ENCODE results near the gene MBD4.
"Not testable (repeated sequence)": the region's sequence is repeated elsewhere in the genome, so short reads cannot be mapped to it uniquely, and the experiment has no call there.

The MBD4 gene

DNA sequence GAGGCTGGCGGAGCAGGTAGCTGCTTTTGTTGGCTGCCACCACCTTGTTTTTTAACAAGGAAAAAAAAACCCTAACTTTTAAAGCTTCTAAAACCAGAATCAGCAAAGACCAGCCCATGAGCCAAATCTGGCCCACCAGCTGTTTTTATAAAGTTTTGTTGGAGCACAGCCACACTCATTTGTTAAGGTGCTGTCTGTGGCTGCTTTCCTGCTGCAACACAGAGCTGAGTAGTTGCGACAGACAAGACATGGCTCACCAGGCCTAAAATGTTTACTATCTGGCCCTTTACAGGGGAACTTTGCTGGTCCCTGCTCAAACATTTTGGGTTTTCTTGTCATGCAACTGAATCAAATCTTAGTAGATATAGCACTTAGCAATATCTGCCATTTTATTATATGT is 30.2 kb downstream of the MBD4 start:
- DNase-seq (ENCODE audit: low read depth, low spot score): no peak

DNA sequence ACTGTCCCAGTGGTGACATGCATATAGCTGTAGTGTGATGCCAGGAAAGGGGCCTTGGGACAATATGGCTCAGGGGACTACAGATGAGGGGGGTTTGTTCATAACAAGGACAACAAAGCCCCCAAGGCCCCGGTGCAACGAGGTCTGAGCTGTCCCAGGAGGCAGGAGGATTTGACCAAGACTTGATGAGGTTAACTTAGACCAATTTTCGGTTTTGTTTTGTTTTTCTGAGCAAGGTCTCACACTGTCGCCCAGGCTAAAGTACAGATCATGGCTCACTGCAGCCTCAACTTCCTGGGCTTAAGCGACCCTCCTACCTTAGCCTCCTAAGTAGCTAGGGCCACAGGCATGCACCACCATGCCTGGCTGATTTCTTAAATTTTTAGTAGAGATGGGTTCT is 35.1 kb downstream of the MBD4 start:
- no peak for DNase-seq (ENCODE audit: low read depth, low spot score)

DNA sequence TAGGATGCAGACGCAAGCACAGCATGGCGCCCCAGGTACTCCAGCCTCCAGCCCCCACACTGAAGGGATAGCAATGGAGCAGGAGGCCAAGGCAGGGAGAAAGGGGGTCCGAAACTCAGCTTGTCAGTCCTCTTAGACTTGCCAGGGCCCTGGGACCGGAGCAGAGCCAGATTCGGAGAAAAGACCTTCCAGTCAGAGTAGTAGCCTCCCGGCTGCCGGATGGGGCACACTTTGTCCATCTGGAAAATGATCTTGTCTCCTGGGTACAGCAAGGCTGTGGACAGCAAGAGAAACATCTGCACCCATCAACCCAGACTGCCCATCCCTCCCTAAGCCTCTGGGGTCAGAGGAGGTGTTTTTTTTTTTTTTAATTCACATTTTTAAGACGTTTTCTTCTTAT is 35.6 kb downstream of the MBD4 start:
- no peak for DNase-seq (ENCODE audit: low read depth, low spot score)

DNA sequence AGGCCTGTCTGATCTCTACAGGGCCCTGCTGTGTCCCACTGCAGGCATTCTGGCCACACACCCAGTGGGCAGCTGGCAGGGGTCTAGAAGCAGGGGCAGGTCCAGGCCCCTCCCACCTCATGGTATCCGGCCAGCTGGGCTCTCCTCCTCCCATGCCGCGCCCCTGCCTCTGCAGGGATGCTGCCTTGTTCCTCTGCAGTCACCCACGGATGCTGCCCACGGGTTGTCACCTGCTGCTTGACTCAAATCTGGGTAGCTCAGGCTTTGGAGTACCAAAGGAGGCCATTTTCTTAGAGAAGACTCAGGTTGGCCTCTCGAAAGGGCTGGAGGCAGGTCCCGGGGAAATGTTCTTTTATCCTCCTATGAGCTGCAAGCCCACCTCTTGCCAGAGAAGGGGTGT is 36.3 kb downstream of the MBD4 start:
- DNase-seq (ENCODE audit: low read depth, low spot score): no peak

DNA sequence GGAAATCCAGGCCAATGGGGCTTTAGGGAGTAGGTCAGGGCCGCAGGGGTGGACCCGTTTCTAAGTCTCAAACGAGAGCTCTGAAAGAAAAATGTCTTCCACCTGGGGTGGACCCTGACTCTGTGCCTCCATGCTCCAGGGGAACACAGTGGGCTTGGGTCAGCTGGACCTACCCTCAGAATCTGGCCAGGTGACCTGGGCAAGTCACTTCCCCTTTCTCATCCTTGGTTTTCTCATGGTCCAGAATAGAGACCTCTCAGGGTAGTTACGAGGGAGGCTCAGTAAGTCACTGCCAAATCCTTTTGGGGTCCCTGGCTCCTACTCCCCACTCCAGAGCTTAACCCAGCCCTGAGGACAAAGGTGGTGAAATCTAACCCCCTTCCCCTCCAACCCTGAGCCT is 37.1 kb downstream of the MBD4 start:
- DNase-seq (ENCODE audit: low read depth, low spot score): no peak

DNA sequence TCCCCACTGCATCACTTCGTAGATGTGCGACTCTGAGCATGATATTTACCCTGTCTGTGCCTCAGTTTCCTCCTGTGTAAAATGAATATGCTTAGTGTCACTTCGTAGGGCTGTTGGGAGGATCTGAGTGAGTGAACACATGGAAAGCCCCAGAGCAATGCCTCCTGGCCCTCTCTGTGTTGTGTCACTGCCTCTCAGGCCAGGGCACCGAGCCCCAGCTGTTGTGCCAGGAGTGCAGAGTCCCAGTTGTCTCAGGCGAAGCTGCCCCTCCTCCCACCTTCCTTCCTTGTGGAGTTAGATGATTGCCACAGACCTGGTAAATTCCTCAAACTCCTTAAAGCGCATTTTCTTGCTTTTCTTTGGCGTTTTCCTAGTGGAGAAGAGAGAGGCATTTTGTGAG is 37.5 kb downstream of the MBD4 start:
- no peak for DNase-seq (ENCODE audit: low read depth, low spot score)

DNA sequence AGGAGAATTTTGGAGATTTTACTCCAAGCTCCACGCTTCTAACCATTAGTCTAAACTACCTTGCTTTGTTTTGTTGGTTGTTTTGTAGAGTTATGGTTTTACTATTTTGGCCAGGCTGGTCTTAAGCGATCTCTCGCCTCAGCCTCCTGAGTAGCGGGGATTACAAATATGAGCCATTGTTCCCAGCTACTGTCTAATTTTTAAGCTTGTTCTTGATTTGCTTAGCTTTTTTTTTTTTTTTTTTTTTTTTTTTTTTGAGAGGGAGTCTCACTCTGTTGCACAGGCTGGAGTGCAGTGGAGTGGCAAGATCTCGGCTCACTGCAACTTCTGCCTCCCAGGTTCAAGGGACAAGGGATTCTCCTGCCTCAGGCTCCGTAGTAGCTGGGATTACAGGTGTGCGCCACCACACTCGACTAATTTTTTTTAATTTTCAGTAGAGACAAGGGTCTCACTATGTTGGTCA is 39.8 kb downstream of the MBD4 start:
- DNase-seq (ENCODE audit: low read depth, low spot score): no peak

DNA sequence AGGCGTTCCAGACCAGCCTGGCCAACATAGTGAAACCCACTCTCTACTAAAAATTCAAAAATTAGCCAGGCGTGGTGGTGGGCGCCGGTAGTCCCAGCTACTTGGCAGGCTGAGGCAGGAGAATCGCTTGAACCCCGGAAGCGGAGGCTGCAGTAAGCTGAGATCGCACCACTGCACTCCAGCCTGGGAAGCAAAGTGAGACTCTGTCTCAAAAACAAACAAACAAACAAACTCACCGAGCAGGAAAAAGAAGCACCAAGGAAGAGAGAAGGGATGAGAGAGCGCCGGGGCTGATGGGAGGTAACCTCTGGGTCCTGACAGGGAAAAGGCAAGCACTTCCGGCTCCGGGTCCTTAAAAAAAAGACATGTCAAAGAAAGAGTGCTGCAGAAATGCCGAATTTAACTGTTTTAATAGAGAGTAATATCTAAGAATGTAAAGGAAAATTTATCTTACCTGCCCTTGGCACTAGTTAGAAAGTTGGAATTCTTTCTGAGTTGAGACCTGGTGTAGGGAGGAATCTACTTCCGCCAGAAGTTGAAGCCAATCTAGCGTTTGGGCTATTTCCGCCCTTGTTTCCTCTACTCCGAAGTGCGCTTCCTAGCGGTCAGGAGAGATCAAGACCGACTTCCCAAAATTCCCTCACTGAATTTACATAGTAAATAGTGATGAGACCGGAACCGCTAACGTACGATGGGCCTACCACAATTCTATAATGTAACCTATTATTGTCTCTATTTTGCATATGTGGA is 40.4 kb downstream of the MBD4 start:
- DNase-seq (ENCODE audit: low read depth, low spot score): peak; percentile 94

DNA sequence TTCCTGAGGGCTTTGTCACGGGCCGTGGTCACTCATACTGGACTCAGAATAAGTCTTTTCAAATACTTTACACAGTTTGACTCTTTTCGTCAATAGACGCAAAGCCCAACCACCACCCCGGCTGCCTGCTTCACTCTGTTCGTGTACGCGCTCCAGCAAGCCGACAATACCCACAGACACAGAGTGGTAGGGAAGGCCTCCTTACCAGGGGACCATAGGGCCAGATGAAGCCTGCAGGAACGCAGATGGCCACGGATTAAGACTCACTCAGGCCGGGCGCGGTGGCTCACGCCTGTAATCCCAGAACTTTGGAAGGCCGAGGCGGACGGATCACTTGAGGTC is 41.0 kb downstream of the MBD4 start:
- DNase-seq (ENCODE audit: low read depth, low spot score): peak; percentile 41

DNA sequence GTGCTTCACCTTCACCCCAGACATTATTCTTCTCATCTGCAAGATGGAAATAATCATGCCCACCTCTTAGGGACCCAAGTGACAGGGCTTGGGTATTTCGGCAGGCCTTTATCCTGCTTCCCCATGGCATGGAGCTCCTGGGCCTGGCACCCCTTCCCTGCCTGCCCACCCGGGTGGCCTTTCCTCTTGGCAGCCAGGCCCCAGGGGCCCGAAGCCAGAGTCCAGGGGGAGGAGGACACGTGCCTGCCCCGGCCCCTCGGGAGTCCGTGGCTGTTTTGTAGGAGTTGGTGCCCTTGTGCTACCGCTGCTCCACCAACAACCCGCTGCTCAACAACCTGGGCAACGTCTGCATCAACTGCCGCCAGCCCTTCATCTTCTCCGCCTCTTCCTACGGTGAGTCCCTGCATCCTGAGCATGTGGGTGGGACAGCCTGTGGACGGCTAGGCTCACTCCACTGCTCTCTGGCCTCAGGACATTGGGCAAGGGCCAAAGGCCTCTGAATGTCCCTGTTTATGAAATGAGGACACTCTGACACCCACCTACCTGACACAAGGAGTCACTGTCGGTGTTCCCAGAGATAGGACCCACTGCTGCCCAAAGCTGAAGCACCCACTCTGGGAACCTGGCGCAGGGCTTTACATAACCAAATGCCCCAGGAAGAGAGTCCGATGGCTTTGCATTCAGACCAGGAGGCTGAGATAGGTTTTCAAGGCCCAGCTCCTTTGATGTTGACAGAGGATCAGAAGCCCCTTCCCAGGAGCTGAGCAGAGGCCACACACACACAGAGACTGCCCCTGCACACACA is 45.8 kb downstream of the MBD4 start:
- not testable (repeated sequence) for DNase-seq (ENCODE audit: low read depth, low spot score)

DNA sequence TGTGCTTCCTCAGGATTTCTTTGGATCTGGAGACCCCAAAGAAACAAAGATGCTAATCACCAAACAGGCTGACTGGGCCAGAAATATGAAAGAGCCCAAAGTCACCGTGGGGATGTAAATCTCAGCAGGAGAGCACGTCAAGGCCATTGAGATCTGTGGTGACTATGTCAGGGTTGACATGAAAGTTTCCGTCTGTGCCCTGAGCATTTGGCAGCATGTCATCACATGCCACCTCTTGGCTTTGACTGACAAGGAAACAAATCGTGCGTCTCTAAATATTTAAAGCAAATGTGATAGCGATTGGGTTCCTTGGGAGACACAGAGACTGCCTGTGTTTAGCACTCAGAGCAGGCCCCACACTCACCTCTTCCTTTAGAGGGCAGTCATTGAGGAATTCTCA is 46.5 kb downstream of the MBD4 start:
- no peak for DNase-seq (ENCODE audit: low read depth, low spot score)

DNA sequence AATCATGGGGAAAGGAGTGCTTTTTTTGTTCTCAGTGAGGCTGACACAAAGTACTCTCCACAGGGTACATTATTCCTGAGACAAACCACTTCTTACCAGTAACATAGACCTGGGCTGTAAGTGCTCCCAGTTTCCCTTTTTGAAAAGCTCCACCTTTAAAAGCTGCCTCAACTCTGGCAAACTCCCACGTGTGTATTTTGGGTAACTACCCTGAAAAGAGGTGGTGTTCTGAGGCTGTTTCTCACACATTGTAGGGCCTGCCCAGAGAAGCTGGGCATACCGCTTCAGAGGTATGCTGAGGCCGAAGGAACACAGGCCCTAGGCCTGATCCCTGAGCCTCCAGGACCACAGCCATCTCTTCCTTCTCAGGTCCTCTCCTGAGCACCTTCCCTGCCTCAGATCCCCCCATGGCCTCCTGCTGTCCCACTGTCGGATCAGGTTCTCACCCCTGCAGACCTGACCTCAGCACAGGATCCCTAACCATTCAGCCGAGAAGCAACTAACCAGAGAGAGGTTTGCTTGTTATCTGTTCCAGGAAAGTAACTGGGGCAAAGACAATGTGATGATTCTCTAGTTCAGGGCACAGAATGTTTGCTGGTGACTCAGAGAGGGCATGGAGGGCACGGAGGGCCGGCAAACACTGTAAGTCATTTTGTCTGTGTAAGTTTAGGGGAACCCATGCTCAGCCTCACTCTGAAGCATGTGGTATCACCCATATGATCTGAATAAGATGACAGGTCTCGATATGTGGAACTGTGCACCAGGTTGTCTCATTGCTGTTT is 47.5 kb downstream of the MBD4 start:
- not testable (repeated sequence) for DNase-seq (ENCODE audit: low read depth, low spot score)

DNA sequence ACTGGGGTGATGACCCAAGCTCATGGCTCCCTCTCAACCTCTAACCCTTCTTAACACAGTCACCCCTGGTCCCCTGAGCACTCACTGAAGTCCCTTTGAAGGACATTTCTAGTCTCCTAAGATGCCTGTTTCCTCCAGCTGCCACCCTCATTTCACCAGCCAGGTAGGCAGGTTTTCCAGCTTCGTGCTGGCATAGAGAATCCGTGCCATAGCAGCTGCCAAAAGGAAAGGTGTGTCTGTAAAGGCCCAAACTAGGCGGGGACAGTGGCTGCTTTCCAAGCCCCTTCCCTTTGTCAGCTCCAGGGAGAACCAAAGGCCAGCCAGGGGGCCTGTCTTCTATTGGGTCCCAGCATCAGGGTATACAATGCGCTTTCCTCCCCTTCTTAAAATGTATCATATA is 48.2 kb downstream of the MBD4 start:
- DNase-seq (ENCODE audit: low read depth, low spot score): not testable (repeated sequence)

DNA sequence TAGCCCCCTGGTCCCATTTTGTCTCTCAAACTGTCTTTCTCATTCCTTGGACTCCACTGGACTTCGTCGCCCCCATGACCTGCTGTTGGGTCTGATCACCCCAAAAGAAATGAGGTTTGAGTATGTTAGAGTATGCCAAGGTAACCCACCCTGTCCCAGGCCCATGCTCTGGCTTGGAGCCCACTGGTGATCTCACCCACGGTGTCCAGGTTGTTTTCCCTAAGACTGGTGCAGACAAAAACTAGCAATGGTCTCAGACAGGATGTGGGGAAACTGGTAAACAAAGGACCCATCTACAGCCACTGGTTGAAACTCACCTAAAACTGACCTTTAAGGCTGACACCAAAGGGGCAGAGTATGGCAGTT is 50.2 kb downstream of the MBD4 start:
- DNase-seq (ENCODE audit: low read depth, low spot score): no peak

DNA sequence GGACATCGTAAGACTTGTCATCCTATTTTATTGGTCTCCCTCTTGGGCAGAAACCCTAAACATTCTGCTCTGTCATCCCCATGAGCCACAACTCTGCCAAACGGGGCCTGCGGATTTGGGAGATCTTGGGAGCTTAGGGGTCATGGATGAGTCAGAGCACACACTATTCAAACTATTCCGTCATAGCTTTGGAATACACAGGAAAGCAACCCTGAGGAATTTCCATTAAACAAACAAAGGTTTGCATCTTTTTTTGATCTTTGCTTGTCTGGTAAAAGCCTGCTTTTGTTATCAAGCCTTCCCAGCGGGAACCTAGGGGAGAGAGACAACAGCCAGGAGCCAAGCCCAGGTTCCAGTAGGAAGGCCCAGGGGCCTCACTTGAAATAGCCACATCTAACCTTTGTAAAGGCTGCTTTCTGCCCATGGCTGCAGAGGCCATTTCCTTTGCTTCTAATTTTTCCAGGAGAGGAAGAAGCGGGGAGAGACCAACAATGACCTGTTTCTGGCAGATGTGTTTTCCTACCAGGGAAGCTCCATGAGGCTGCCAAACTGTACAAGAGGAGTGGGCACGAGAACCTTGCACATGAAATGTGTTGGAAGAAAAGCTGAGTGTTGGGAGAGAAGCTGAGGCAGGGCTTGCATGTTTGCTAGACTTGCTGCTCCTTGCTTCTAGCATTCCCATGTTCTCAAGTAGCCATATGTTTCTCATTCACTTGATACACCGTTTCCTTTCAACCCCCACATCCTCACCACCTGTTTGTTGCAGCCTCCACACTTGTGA is 50.8 kb downstream of the MBD4 start:
- DNase-seq (ENCODE audit: low read depth, low spot score): peak; percentile 74

DNA sequence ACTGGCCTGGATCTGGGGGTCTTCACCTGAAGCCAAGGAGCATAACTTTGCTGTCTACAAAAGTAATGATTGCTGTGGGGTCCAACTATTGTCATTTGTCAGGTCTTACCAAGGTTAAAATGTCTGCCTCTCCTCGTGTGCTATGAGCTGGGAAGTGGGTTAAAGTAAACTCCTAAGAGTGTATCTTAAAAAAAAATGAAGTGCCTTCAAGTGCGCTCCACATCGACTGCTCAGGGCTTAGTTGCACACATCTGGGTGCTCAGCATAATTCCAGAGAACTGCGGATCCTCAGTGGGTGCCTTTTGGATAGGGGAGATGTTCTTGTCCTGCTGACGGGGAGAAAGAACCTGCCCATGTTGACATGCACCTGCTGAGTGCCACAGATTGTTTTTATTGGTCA is 52.3 kb downstream of the MBD4 start:
- no peak for DNase-seq (ENCODE audit: low read depth, low spot score)

DNA sequence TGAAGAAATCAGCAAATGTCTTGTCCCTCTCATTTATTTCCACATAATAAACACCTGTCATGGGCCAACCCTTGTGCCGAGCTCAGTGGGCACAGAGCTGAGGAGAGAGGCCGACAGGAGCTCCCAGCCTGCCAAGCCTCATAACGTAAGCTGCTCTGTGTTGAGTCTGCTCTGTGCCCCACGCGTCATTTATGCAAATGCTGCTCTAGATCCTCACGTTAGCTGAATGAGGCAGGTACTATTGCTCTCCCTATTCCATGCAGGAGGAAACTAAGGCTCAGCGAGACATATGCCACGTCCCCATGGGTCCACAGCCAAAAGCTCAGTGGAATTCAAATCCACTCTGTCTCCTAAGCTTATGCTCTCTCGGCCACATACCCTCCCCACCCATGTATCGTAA is 52.8 kb downstream of the MBD4 start:
- DNase-seq (ENCODE audit: low read depth, low spot score): no peak

DNA sequence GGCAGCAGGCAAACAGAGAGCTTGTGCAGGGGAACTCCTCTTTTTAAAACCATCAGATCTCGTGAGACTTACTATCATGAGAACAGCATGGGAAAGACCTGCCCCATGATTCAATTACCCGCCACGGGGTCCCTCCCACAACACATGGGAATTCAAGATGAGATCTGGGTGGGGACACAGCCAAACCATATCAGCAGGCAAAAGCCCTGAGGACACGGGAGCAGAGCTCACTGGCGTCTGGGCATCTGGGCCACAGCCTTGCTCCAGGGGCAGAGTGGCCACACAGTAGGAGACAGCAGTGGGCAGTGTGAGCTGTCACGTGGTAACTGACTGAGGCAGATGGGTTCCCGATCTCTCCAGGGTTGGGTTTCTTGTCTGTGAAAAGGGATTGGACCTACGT is 54.2 kb downstream of the MBD4 start:
- DNase-seq (ENCODE audit: low read depth, low spot score): peak; percentile 30

DNA sequence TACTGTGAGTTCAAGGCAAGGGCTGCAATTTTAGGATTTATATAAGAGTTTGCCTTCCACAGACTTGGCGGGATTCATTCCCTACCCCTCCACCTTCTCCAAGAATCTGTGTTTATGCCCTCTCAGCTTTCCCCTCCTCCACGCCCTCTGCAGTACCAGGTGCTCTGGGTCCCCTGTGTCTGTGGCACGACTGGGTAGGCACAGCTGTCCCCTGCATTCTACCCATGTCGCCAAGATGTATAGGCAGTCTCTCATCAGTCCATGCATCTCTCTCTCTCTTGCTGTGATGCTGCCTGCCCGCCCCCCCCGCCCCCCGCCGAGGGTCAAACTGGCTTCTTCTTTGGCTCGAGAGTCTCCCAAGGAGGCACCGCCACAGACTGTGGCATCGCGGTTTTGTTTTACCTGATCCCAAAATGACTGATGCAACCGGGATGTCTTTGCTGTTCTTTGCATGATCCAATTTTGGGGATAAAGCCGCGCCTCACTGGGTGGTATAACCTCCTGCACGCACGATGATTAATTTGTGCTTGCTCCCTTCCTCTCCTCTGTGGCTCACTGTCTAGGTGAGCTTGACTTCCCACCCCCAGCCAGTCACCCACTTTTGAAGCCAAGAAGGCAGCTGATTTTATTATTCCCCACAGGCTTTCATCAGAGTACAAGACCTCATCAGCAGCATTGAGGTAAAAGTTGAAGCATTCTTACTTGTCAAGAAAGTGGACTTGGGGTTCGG is 55.0 kb downstream of the MBD4 start:
- no peak for DNase-seq (ENCODE audit: low read depth, low spot score)

DNA sequence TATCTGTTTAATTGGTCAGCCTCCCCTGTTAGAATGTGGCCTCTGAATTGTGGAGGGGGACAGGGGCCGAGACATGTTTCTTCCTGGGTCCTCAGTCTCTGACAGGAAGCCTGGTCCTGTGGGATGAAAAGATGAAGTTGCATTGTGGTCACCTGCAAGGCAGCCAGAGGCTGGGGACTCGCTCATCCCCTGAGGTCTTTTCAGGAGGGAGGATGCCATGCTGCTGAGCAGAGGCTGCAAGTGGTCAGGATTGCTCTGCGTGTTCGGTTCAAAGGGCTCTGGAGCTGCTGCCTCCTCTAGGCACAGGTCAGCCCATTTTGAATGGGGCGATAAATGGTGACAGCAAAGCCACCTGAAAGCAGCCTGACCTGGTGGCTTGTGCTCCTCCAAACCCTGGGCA is 55.6 kb downstream of the MBD4 start:
- DNase-seq (ENCODE audit: low read depth, low spot score): not testable (repeated sequence)

DNA sequence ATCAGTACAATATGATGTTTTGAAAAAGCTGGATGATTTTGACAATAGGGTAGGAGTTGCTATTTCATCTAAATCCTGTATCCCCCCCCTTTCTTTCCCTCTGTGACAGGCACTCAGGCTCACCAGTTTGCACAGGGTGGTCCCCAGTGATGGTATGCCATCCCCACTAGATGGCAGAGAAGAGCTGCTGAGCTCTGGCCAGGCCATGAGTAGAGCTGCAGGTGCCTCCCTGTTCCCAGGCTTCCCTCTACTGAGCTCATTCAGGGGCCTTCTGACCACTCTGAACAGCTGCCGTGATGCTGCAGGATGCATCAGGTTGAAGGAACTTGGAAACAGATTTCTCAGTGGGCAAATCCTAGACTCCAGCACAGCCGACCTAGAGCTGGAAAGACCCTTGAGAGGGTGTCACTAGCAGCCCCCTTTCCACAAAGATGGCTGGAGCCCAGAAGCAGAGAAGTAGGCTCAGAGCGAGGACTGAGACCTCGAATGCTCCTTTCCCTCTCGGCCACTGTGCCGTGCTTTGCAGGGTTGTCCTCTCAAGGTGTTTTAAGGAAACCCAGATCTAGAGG is 56.4 kb downstream of the MBD4 start:
- DNase-seq (ENCODE audit: low read depth, low spot score): peak; percentile 78

All from ELF-1 (cell line).